AG04450 (cell line): ENCODE results near the gene PHF5A. TPM values are rescaled to one million over a fixed set of nuclear protein-coding genes. Genes with fewer than 3 reads are reported as not detected.
"Not testable (repeated sequence)": the region's sequence is repeated elsewhere in the genome, so short reads cannot be mapped to it uniquely, and the experiment has no call there.

Experiments used
- CTCF ChIA-PET: fragments of 300-600, 350-600 bp; formaldehyde crosslinking; extraction: SDS; loops from one replicate; lab custom pipeline; 2022; ENCODE audit warnings: antibody characterized with exemption, inconsistent platforms; lab: Charles Lee
- POLR2A ChIA-PET: fragments of 350-600 bp; formaldehyde crosslinking; extraction: SDS; loops from one replicate; lab custom pipeline; 2021; ENCODE audit warnings: antibody characterized with exemption, inconsistent platforms; lab: Yijun Ruan, JAX
- DNase-seq: peaks from one replicate; pipeline ENCODE4 v3.0.0-alpha.2; 2011; ENCODE audit warnings: low read depth, low spot score
- H3K27ac ChIP-seq: one replicate; pipeline ENCODE4 v1.5.1; 2012; ENCODE audit warnings: low read depth, low read length, control low read depth
- H3K27me3 ChIP-seq: one replicate; pipeline ENCODE4 v1.6.0; 2012; ENCODE audit warnings: low read length; ENCODE audit not compliant: control insufficient read depth, insufficient read depth
- H3K4me3 ChIP-seq: 2 replicates; pipeline ENCODE4 v1.5.1; 2011; ENCODE audit warnings: mild to moderate bottlenecking, low read depth, low read length, control low read depth
- H3K9me3 ChIP-seq: 2 replicates; pipeline ENCODE4 v1.5.1; 2012; ENCODE audit warnings: low read length; ENCODE audit not compliant: control insufficient read depth, insufficient read depth
- polyA plus RNA-seq: library from polyadenylated mRNA; depleted of rRNA; stranded (reverse); fragments of >200 nt; gene quantifications from 2 replicates; pipeline ENCODE4 v1.2.3, GENCODE V29; 2011
- TF ChIP-seq, protein P1 (sequence below): IDR thresholded peaks from 2 replicates; pipeline ENCODE4 v1.5.1; 2011; ENCODE audit warnings: low read depth, low read length, control low read depth, inconsistent platforms

PHF5A gene
- polyA plus RNA-seq, 1 experiment = 53.8 TPM

DNA sequence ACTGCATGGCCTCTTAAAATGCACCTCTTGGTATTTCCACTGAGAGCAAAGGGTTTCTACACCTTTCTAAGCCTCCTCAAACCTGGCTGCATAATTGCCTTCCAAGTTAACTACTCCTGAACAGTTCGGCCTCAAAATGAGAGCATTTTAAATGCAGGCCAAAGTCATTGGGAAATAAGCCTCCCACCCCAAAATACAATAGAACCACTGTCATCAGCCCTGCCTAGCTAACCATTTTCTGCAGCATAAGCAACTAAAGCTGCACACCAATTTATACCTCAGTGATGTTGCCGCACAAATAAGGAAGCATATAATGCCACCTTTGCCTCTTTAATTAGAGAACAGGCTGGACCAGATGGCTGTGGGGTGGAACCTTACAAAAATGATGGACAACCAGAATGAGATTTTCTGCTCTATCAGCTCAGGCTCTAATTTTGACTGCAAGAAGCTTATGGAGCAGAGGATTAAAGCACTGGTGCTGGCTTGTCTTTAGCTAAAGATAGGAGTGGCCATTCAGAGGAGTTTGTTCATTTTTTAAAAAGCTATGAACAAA is 26.2 kb downstream of the PHF5A start:
- TF ChIP-seq, protein P1, sequence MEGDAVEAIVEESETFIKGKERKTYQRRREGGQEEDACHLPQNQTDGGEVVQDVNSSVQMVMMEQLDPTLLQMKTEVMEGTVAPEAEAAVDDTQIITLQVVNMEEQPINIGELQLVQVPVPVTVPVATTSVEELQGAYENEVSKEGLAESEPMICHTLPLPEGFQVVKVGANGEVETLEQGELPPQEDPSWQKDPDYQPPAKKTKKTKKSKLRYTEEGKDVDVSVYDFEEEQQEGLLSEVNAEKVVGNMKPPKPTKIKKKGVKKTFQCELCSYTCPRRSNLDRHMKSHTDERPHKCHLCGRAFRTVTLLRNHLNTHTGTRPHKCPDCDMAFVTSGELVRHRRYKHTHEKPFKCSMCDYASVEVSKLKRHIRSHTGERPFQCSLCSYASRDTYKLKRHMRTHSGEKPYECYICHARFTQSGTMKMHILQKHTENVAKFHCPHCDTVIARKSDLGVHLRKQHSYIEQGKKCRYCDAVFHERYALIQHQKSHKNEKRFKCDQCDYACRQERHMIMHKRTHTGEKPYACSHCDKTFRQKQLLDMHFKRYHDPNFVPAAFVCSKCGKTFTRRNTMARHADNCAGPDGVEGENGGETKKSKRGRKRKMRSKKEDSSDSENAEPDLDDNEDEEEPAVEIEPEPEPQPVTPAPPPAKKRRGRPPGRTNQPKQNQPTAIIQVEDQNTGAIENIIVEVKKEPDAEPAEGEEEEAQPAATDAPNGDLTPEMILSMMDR = no peak
- Histone ChIP-seq H3K4me3 (no peak overlapping the region), H3K9me3 (no peaks in the 10 kb centered on the region; the same call in 1 of the 2 replicates), H3K27me3 (no peaks in the 10 kb centered on the region), H3K27ac (no peak overlapping the region)
- ChIA-PET POLR2A (no interaction called here), CTCF (interaction anchor here (0.6 to 1.5 kb wide), 5 partner anchors 28 to 109 kb away, joined by 3 to 6 read pairs (median 3); no protein-coding TSS in a partner anchor)
- no peak for DNase-seq

DNA sequence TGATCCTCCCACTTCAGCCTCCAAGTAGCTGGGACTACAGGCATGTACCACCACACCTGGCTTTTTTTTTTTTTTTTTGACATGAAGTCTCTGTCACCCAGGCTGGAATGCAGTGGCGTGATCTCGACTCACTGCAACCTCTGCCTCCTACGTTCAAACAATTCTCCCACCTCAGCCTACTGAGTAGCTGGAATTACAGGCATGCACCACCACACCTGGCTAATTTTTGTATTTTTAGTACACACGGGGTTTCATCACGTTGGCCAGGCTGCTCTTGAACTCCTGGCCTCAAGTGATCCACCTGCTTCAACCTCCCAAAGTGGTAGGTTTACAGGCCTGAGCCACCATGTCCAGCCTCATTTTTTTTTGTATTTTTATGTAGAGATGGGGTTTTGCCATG is 28.0 kb downstream of the PHF5A start:
- H3K27ac ChIP-seq, DNase-seq, H3K4me3 ChIP-seq, H3K9me3 ChIP-seq, H3K27me3 ChIP-seq, CTCF ChIA-PET: not testable (repeated sequence)
- POLR2A ChIA-PET = interaction anchor here (0.6 kb wide), 2 partner anchors 19 to 54 kb away, joined by 3 to 7 read pairs; no protein-coding TSS in a partner anchor

DNA sequence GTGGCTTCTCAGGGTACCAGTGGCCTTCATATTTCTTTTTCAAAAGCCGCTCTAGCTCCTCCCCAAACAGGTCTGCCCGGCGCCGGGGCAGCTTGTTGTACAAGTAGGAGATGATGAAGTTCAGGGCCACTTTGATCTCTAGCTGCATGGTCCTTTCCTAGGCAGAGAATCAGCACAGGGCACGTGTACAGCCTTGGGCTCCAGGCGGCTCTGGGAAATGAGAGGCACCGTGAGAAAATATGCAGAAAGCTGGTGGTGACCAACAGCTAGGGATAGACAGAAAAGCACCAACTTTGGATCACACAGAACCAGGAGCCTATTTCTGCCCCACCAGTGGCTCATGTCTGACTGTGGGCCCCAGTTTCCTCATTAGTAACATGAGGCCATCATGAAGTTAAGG is 31.3 kb downstream of the PHF5A start:
- ChIA-PET CTCF (interaction anchor here (1.0 to 2.5 kb wide), 2 partner anchors 33 to 80 kb away, joined by 3 to 7 read pairs; no protein-coding TSS in a partner anchor), POLR2A (no interaction called here)
- H3K27me3 ChIP-seq = no peaks in the 10 kb centered on the region
- no peaks in the 10 kb centered on the region for H3K9me3 ChIP-seq
- TF ChIP-seq, protein P1 = no peak
- H3K27ac ChIP-seq = no peak overlapping the region
- no peak overlapping the region for H3K4me3 ChIP-seq
- no peak for DNase-seq

DNA sequence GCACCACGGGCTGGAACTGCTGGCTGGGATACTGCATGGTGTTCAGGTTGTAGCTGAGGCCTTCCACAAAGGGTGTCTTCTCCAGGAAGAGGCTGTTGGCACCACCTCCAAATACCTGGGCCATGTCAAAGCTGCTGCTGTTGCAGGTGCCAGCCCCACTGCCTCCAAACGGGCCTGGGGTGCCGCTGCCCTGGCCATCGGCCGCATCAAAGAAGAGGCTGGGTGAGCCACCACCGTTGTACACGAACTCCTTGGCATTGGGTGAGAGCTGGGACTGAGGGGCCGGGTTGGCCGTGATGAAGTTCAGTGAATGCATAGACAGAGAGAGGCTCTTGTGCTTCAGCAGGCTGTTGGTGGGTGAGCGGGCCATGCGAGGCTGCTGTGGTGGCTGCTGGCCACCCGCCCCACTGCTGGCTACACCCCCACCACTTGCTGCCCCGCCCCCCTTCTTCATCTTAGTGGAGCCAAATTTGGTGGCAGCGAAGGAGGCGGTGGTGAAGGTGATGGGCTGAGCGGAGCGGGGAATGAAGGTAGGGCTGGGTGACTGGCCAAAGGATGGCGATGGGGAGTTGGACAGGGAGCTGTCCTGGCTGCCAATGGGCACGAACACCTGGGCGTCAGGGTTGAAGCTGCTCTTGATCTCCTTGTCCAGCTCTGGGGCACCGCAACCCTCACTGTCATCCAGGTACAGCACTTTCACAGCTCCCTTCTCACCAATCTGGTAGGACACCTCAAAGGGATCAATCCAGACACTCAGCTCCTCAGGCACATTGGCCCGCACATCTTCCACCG is 32.0 kb downstream of the PHF5A start:
- H3K4me3 ChIP-seq = no peak overlapping the region
- CTCF ChIA-PET = interaction anchor here (1.0 to 2.5 kb wide), 2 partner anchors 33 to 81 kb away, joined by 3 to 7 read pairs; no protein-coding TSS in a partner anchor

GRCh38 chr22:41435560-41435959 is 32.9 kb downstream of the PHF5A start:
- POLR2A ChIA-PET = interaction anchor here (1.1 kb wide), 1 partner anchor 11 kb away, joined by 3 read pairs; the partner anchor contains the start of gene TOB2

More for the DNA sequence above, 32.0 kb downstream of the PHF5A start:
- POLR2A ChIA-PET = no interaction called here
- Histone ChIP-seq H3K27me3 (no peaks in the 10 kb centered on the region), H3K27ac (no peak overlapping the region), H3K9me3 (no peaks in the 10 kb centered on the region)
- TF ChIP-seq, protein P1 = no peak
- no peak for DNase-seq

DNA sequence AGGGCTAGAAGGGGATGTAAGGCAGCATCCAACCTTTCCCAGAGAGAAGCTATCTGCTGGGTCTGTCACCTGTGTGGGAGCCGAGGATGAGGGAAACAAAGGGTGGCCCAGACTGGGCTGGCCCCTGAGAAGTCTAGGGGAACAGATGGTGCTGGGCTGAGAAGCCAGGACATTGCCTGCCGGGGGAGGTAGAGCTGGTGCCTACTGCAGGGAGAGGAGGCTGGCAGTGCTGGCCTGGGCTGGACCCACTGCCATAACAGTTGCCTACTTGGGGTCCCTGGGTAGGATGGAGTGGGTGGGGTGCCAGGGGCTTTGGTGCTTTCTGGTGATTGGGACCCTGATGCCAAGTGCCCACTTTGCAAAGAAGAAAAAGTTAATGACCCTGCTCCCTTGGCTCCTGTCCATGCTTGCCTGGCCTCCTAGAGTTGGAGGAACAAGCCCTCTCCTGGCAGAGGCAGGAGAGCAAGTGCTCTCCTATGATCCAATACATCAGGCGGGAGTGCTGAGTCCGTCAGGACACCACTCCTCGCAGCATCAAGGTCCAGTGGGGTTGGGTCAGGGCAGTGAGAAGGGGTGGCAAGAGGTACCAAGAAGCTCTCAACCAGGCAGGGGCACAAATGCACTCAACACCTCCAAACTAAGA is 34.0 kb downstream of the PHF5A start:
- H3K27me3 ChIP-seq, H3K9me3 ChIP-seq, DNase-seq, H3K27ac ChIP-seq, H3K4me3 ChIP-seq, CTCF ChIA-PET: not testable (repeated sequence)
- POLR2A ChIA-PET = interaction anchor here (1.1 kb wide), 1 partner anchor 12 kb away, joined by 3 read pairs; the partner anchor contains the start of gene TOB2

More at GRCh38 chr22:41435560-41435959, 32.9 kb downstream of the PHF5A start:
- Histone ChIP-seq H3K4me3 (no peak overlapping the region), H3K27ac (no peak overlapping the region), H3K9me3 (no peaks in the 10 kb centered on the region), H3K27me3 (no peaks in the 10 kb centered on the region)
- TF ChIP-seq, protein P1 = no peak
- no peak for DNase-seq
- CTCF ChIA-PET = interaction anchor here (2.5 kb wide), 1 partner anchor 82 kb away, joined by 7 read pairs; no protein-coding TSS in a partner anchor

GRCh38 chr22:41433480-41433879 is 35.0 kb downstream of the PHF5A start:
- DNase-seq, CTCF ChIA-PET: not testable (repeated sequence)

More at GRCh38 chr22:41433480-41433879, 35.0 kb downstream of the PHF5A start:
- H3K27me3 ChIP-seq, POLR2A ChIA-PET, H3K4me3 ChIP-seq, H3K27ac ChIP-seq, H3K9me3 ChIP-seq: not testable (repeated sequence)
